H54 (cell line): ENCODE data around the gene ST8SIA1.

Experiments
- DNase-seq: peaks from one replicate; pipeline ENCODE4 v3.0.0; 2011; ENCODE audit warnings: low spot score, mixed read lengths; ENCODE audit not compliant: insufficient read length
- FAIRE-seq: peaks from 3 replicates; lab custom pipeline; 2011; peaks lifted over from hg19 to GRCh38; lab: Jason Lieb, UNC
- POLR2A ChIP-seq: IDR thresholded peaks from 2 replicates; pipeline ENCODE4 v1.6.1; 2011; ENCODE audit warnings: low read depth, mild to moderate bottlenecking, low read length

The ST8SIA1 gene

DNA sequence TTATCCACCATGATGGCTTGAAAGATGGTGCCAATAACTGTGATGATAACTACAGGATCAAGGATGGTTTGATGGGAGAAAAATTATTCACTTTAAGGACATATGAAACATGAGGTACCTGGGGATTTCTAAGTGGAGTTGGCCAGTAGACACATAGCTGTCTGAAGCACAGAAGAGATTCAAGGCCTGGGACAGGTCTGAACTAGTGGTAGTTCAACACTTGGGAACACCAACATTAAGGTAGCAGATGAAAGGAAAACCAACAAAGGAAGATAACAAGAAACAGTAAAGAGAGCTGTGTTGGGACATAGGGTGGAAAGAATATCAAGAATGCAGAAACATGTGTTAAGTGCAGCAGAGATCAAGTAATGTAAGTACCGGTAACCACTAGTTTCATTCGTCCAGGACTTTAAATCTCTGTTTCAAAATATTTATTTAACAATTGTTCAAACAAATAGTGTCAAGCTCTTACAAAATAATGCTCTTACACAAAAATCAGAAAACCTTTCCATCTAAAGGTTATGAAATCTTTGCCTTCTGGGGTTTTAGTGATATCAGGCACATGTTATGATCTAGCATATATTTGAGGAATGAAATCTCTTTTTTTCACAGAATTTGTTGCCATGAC lies 104.7 kb downstream of the ST8SIA1 start:
- FAIRE-seq (no peak), DNase-seq (no peak)
- no peak for TF ChIP-seq POLR2A

DNA sequence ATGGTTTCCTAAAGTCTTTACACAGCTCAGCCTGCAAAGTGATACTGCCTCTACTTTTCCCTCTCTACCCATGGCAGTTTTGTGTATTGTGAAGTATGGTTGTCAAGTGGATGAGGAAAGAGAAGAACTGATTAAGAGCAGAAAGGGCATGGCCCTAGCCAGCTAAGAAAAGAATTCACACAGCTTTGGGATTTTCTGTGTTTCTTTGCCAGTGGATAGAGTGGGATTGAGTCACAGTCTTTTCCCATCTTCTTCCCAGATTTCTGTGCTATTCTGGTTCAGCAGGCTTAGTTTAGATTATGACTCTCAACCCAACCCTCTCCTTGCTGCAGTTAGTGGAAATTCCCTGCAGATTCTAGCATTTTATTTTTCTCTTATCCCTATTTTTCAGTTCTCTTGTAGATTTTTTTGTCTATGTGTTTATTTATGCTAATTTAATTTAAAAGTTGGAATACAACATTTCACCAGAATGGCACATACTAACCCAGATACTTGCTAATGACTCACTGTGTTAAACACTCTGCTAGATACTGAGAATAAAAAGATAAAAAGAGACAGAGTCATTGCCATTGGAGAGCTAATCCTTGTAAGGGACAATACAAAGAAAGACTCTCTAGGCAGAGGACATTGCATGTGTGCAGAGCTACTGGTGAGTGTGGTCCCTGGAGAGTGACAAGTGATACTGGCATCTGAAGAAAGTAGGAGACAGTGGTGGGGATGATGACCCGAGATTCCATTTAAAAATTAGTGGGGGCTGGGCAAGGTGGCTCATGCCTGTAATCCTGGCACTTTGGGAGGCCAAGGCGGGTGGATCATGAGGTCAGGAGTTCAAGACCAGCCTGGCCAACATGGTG lies 106.3 kb downstream of the ST8SIA1 start:
- DNase-seq (no peak), FAIRE-seq (no peak)
- TF ChIP-seq POLR2A = no peak

GRCh38 chr12:22223356-22223755 lies 111.2 kb downstream of the ST8SIA1 start:
- DNase-seq (no peak), FAIRE-seq (no peak)
- TF ChIP-seq POLR2A = no peak

DNA sequence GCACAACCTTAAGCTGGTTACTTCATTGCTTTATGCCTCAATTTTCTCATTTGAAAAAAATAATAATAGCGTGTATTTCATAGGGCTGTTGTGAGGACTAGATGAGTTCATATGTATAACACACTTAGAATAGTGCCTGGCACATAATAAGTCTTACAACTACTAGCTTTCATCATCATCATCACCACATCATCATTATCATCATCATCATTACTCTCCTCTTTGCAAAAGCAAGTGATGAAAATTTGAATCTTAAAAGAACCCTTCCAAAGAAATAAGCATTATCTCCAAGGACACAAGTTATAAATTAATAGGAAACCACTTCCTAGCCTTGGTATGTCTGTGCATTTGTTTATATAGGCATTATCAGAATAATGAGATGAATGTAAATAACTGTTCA lies 117.0 kb downstream of the ST8SIA1 start:
- TF ChIP-seq POLR2A = no peak
- no peak for FAIRE-seq
- no peak for DNase-seq

GRCh38 chr12:22215467-22216253 lies 118.8 kb downstream of the ST8SIA1 start:
- no peak for TF ChIP-seq POLR2A
- DNase-seq (no peak), FAIRE-seq (no peak)

GRCh38 chr12:22211128-22211527 lies 123.4 kb downstream of the ST8SIA1 start:
- DNase-seq (no peak), FAIRE-seq (no peak)
- TF ChIP-seq POLR2A = no peak

- FAIRE-seq (no peak), DNase-seq (no peak)
- no peak for TF ChIP-seq POLR2A
These were observed 125.1 kb downstream of the ST8SIA1 start for GRCh38 chr12:22209422-22209821.

- TF ChIP-seq POLR2A = no peak
- FAIRE-seq (no peak), DNase-seq (no peak)
These were observed 128.3 kb downstream of the ST8SIA1 start for GRCh38 chr12:22206111-22206728.

DNA sequence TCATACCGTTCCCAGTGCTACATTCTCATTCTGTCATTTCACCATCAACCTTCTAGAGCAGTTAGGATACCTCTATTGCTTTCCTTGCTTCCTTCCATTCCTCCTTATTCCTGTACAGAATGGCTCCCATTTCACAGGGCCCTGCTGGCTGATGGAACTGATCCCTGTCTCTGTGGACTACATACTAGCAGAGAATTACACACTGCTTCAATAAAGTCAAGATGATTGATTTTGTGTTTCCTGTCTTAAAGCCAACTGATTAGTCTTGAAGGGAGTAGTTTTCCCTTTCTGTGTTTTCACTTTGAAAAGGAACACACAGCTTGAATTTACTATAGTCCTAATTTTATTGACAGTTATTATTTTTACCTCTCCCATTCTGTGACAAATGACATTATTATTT lies 130.1 kb downstream of the ST8SIA1 start:
- FAIRE-seq (no peak), DNase-seq (no peak)
- no peak for TF ChIP-seq POLR2A

GRCh38 chr12:22202847-22203246 lies 131.7 kb downstream of the ST8SIA1 start:
- TF ChIP-seq POLR2A = no peak
- no peak for FAIRE-seq

DNA sequence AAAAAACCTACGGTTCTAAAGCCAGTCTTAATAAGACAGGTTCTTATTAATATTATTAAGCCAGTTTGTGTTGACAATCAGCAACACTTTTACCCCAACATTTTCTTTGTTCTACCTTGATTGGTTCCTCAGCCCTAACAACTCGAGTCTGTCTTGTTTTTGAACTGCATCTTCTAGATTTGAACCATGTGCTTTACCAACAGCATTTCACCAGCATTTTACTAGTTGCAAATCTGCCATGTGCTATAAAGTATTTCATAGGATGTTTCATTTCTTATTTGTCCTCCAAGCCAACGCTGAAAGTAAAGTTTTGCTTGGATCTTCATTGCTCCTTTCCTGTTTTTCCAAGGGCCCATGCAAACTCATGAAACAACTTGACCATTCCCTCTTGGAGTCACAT lies 133.4 kb downstream of the ST8SIA1 start:
- FAIRE-seq (no peak), DNase-seq (no peak)
- no peak for TF ChIP-seq POLR2A

More at GRCh38 chr12:22202847-22203246, 131.7 kb downstream of the ST8SIA1 start:
- no peak for DNase-seq

GRCh38 chr12:22196236-22196635 lies 138.3 kb downstream of the ST8SIA1 start:
- no peak for TF ChIP-seq POLR2A
- FAIRE-seq = no peak
- DNase-seq = no peak

DNA sequence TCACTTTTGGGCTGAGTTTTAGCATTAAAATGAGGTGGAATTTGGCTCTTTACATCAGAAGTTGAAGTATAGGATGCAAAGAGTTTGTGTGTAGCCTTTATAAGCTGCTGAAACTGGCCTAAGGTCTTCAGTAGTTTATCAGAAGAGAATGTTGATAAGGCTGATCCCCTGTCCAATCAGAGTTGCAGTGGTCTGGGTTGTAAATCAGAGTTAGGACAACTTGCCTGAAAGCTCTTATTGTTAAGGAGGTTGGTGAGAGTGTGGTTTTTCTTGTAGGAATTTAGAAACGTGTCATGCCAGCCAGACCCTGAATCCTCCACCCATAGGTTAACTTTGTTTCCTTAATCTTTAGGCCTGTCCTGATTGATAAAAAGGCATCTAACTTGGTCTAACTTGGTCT lies 143.5 kb downstream of the ST8SIA1 start:
- FAIRE-seq = no peak
- DNase-seq = no peak
- no peak for TF ChIP-seq POLR2A
